Endothelial cell of umbilical vein (primary cell): ENCODE data around the gene KIRREL1.

ENCODE experiments used
- CTCF ChIP-seq, 2 donors: IDR thresholded peaks; 1 replicate in 1 of 2; 2 replicates in 1 of 2; pipeline ENCODE4 v1.5.1; 2011; ENCODE audit warnings: low read length in 2 of 2, mild to moderate bottlenecking in 2 of 2, moderate library complexity in 2 of 2, control low read depth in 1 of 2, inconsistent platforms in 1 of 2, low read depth in 1 of 2; ENCODE audit not compliant: insufficient read depth in 1 of 2; ENCODE audit errors: extremely low read depth in 1 of 2
- EZH2 ChIP-seq: IDR thresholded peaks from 2 replicates; pipeline ENCODE4 v1.6.1; 2012; ENCODE audit warnings: borderline replicate concordance, low read depth, mild to moderate bottlenecking, moderate library complexity, low read length, inconsistent platforms; ENCODE audit not compliant: severe bottlenecking
- GATA2 ChIP-seq: IDR thresholded peaks from 2 replicates; pipeline ENCODE4 v1.7.0; 2011; ENCODE audit warnings: low read depth, mild to moderate bottlenecking, moderate library complexity, mixed read lengths, low read length; ENCODE audit not compliant: insufficient read length, insufficient read depth
- POLR2A ChIP-seq: IDR thresholded peaks from 2 replicates; pipeline ENCODE4 v1.6.1; 2012; ENCODE audit warnings: low read depth, mild to moderate bottlenecking, control low read depth, low read length
- POLR2AphosphoS5 ChIP-seq: IDR thresholded peaks from 2 replicates; pipeline ENCODE4 v1.6.1; 2012; ENCODE audit warnings: low read depth, mild to moderate bottlenecking, control low read depth, low read length, moderate library complexity; ENCODE audit not compliant: insufficient read depth

- TF ChIP-seq CTCF (IDR thresholded peaks at IDR 0.05; ENCODE audit: extremely low read depth in 1 of 2, insufficient read depth in 1 of 2, low read depth in 1 of 2, low read length in 2 of 2) = no peak
- no peak for TF ChIP-seq EZH2
- TF ChIP-seq POLR2AphosphoS5 = no peak
- TF ChIP-seq POLR2A = no peak
- TF ChIP-seq GATA2 = no peak
Measured at GRCh38 chr1:158147401-158147800, 154.0 kb downstream of the KIRREL1 start.
